DMS153 (cell line): ENCODE measurements around the gene BTNL3.
"Not testable (repeated sequence)": the region's sequence is repeated elsewhere in the genome, so short reads cannot be mapped to it uniquely, and the experiment has no call there.

Experiments
- DNase-seq: peaks from one replicate; lab custom pipeline; 2025; lab: John Stamatoyannopoulos, UW

Gene BTNL3, protein sequence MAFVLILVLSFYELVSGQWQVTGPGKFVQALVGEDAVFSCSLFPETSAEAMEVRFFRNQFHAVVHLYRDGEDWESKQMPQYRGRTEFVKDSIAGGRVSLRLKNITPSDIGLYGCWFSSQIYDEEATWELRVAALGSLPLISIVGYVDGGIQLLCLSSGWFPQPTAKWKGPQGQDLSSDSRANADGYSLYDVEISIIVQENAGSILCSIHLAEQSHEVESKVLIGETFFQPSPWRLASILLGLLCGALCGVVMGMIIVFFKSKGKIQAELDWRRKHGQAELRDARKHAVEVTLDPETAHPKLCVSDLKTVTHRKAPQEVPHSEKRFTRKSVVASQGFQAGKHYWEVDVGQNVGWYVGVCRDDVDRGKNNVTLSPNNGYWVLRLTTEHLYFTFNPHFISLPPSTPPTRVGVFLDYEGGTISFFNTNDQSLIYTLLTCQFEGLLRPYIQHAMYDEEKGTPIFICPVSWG

DNA sequence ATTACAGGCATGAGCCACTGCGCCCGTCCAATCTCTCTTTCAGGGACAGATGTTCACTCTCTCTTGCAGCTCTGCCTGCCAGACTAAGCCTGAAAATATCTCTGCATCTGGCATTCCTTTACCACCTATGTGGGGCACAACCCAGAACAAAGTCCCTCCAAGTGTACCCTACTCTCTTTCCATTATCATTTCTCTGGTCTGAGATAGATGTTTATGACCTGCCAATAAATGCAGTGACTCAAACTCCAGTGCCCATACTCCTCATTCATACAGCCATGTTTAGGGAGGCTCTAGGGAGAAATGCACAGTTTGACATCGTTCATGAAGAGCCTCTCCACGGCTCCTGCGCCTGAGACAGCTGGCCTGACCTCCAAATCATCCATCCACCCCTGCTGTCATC, at the start of gene BTNL3:
Gene BTNL3 (plus strand): TSS at position 255 of the 400 bp plus-strand sequence. CDS start 183 bp downstream, outside the sequence.
- no peak for DNase-seq

DNA sequence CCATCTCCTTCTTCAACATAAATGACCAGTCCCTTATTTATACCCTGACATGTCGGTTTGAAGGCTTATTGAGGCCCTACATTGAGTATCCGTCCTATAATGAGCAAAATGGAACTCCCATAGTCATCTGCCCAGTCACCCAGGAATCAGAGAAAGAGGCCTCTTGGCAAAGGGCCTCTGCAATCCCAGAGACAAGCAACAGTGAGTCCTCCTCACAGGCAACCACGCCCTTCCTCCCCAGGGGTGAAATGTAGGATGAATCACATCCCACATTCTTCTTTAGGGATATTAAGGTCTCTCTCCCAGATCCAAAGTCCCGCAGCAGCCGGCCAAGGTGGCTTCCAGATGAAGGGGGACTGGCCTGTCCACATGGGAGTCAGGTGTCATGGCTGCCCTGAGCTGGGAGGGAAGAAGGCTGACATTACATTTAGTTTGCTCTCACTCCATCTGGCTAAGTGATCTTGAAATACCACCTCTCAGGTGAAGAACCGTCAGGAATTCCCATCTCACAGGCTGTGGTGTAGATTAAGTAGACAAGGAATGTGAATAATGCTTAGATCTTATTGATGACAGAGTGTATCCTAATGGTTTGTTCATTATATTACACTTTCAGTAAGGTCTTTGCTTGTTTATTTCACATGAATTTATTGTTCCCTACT, 38.2 kb upstream of the BTNL3 start:
- no peak for DNase-seq

DNA sequence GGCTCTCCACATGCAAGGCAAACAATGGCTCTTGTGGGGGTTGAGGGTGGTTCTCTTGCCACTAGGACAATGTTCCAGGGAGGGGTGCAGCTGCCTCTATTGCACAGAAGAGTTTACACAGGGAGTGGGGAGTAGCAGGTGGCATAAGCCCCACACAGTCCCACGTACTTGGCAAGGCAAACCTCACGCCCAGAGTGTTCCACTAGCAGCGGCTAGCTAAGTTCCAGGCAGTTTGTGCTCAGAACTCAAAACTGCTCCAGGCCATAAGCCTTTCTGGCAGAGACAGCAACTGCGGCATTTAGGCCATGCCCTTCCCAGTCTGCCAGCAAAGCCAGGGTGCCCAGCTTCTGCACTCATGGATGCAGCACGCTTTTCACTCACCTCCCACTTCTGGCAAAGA, 29.0 kb upstream of the BTNL3 start:
- no peak for DNase-seq

DNA sequence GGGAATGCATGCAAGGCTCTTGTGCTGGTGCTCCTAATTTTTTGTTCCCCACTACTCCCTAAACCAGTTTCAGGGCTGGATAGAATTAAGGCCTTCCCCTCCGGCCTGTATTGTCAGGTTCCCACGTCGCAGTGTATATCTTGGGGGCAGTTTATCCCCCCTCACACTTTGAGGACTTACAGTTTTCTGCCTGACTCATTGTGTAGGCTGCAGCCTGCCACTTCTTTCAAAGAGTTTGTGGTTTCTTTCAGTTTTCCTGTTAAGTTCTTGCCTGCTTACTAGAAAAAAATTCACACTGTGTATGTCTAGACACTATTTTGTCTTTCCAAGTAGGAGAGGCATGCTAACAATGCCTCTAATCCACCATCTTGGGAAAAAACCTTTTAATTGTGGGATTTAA, 28.4 kb upstream of the BTNL3 start:
- no peak for DNase-seq

DNA sequence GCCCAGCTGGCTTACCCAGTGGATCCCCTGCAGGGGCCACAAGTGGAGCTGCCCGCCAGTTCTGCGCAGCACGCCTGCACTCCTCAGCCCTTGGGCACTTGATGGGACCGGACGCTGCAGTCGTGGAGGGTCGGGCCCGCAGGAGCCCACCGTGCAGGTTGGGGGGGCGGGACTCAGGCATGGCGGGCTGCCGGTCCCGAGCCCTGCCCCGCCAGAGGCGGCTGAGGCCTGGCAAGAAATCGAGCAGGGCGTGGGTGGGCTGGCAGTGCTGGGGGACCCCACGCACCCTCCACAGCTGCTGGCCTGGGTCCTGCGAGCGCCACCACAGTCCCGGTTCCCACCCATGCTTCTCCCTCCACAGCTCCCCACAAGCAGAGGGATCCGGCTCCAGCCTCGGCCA, 19.2 kb upstream of the BTNL3 start:
- no peak for DNase-seq

DNA sequence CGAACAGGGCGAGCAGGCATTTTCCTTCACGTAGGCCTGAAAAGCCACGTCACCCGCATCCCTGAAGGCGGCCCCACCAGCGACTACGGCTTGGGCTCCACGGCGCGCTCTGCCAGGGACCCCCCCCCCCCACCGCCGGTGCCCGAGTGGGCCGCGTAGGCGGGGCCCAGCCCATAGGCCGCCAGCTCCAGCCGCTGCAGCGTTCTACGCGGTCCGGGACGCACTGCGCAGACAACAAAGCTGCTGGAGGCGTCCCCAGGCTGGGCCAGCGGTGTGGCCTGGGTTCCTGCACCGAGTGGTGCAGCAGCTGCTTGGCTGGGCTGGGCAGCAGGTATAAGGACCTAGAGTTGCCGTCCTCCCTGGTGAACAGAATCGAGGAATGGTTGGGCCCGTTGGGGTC, 18.3 kb upstream of the BTNL3 start:
- DNase-seq: no peak

DNA sequence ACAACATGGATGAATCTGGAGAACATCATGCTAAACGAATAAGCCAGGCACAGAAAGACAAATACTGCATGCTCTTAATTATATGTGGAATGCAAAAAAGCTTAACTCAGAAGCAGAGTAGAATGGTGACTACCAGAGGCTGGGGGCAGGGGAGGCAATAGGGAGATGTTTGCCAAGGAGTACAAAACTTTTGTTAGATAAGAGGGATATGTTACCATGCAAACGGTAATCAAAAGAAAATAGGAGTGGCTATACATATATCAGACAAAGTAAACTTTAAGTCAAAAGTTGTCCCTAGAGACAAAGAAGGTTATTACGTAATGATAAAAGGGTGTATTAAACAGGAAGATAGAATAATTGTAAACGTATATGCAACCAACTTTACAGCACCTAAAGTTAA, 17.8 kb upstream of the BTNL3 start:
- no peak for DNase-seq

DNA sequence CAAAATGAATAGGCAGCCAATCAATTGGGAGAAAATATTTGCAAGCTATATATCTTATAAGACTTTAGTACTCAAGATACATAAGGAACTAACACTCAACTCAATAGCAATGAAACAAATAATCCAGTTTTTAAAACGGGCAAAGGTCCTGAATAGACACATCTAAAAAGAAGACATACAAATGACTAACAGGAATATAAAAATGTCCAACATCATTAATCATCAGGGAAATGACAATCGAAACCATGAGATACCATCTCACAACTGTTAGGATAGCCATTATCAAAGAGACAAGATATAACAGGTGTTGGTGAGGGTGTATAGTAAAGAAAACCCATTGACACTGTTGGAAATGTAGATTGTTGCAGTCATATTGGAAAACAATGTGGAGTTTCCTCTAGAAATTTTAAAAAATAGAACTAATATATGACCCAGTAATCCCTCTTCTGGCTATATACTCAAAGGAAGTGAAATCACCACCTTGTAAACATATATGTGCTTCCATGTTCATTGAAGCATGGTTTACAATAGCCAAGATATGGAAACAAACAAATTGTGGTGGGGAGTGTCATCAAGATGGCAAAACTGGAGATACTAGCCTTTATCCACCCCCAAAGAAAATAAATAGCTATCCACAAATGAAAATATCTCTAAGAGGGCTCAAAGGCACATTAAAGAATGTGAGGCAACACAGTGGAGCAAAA, 13.9 kb upstream of the BTNL3 start:
- DNase-seq: no peak

DNA sequence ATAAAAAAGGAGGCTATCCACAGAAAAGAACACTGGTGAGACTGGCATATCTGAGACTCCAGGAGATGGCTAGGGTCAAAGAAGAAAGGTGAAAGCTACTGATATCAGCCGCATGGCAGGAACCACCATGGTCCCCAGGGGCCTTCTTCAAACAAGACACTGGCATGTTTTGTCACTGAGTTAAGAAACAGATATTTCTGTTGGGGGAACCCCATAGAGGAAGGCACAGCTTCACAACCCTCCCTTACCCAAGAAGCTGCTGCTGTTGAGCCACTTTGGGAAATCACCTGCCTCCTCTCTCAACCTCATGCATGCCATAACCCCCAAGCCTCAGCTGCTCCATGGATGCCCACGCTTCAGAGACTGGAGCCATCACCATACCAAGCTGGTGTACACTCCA, 13.3 kb upstream of the BTNL3 start:
- DNase-seq: no peak

DNA sequence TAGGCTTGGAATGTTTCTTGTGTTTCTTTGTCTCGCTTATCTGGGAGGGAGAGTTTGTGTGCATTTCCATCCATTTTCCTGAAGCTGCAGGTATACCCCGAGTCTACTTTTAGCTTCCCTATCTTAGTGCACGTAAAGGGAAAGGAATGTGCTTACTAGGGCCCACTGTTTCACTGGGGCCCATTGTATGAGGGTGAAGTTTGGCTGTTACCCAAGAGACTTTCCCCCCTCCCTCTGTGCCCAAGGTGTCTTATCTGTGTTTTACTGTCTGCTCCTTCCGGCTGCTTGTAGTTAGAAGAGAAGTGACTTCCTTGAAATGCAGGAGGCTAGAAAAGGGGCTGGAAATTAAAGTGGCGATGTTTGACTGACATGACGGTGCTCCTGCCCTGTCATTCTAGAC, 12.1 kb upstream of the BTNL3 start:
- no peak for DNase-seq

DNA sequence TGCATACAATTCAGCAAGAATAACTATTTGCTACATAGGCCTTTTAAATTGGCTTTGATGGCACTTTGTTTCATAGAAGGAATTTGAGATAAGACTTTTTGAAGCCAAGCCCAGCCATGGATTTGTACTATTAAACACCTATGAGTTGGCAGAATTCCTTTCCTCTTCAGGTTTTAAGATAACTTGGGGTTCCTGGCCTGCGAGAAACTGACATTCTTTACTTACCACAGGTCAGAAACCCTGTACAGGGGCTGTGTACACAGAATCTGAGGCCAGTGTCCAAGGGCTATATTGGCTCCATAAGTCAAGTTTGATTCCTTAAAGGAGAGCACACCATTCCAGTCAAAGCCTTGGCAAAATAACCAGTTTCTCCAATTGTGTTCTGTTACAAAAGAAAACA, 10.8 kb upstream of the BTNL3 start:
- DNase-seq: no peak

DNA sequence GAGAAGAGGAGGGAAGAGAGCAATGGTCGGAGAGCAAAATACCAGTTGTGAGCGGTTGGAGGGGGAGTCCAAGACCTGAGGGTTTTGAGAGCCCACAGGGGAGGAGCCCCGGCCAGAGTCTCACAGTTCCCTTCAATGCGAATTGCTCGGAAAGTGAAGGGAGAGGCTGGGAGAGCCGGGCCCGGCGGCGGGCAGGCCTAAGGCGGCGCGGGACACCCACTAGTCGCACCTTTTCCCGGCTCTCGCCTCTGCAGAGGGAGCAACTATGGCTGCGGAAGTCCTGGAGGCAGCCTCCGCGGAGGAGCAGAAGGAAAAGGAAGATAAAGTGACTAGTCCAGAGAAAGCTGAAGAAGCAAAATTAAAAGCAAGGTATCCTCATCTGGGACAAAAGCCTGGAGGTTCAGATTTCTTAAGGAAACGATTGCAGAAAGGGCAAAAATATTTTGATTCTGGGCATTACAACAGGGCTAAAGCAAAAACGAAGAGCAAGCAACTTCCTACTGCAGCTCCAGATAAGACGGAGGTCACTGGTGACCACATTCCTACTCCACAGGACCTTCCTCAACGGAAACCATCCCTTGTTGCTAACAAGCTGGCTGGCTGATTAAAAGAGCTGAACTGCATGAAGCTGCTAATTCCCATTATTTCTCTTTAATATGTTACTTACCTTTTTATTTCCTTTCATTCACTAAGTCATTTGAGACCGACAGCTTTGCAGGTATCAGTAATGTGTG, 6.5 kb upstream of the BTNL3 start:
- DNase-seq: no peak

DNA sequence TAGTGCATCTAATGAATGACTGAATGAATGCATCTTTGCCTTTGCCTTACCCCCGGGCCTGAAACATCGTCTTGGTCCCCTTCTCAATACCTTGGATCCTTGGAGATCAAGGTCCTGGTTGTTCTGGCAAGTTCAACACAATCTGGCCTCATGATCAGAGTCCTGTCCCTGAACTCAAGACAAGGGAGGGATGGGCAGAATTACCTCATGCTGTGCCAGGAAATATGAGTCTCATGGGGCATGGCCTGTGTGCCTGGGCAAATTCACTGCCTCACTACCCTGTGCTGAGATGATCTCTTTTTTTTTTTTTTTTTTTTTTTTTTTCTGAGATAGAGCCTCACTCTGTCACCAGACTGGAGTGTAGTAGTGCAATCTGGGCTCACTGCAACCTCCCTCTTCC, 630 bp upstream of the BTNL3 start:
- DNase-seq: no peak

DNA sequence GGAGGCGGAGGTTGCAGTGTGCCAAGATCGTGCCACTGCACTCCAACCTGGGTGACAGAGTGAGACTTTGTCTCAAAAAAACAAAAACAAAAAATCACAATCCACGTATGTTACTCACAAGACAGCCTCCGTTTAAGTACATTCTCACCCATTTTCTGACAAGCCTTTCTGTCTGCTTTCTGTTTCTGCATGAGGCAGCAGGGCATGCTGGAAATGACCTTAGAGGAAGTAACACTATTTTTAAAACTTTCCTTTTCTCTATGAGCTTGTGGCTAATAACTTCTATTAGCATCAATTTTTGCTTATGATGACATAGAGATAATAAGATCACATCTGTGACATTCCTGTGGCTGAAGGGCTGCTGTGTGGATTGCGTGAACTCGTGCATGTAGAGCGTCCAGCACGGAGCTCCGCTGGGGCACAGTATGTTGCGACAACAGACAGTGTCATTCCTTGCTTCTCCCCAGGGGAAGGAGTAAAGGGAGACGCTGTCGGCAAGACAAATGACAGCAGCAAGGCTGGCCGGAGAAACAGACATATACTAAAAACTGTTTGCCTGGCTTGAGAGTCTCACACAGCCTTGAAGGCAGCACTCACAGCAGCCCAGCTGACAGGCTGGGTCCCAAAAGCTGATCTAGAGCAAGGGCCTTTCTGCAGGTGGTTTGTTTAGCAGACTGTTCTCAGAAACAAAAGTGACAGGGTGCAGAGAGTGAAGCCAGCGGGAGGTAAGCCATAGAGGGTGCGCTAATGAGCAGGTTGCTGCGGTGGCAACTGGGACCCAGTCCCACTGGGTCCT, 1.6 kb downstream of the BTNL3 start:
- DNase-seq: no peak

DNA sequence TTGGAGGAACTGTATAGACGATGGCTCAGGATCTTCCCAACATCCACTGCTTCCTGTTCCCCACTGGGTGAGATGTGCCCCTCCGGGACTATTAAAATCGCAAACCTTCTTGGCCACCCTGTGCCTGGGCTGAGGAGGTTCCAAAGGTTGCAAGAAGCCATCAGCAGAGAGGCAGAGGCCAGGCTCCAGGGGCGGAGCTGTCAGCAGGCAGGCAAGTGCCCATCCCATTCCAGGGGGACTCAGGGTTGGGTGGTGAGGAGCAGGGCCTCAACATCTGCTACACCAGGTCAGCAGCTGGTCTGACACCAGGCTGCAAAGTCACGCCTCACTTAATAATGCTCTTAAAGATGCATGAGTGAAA, 2.2 kb downstream of the BTNL3 start:
- DNase-seq: no peak

DNA sequence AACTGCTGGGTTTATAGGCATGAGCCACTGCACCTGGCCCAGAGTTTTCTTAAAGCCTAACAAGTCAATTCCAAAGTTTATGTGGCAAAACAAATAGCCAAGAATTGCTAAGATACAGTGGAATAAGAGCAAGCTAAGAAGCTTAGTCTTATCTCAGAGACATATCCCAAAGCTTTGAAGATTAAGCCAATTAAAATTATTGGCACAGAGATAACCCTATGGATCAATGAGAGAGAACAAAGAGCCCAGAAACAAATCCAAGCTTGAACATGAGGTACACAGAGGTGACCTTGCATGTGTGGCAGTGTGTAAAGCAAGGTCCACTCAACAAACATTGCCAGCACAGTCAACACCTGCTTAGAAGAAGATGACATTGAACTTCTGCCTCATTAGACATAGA, 13.3 kb downstream of the BTNL3 start:
- DNase-seq: no peak

DNA sequence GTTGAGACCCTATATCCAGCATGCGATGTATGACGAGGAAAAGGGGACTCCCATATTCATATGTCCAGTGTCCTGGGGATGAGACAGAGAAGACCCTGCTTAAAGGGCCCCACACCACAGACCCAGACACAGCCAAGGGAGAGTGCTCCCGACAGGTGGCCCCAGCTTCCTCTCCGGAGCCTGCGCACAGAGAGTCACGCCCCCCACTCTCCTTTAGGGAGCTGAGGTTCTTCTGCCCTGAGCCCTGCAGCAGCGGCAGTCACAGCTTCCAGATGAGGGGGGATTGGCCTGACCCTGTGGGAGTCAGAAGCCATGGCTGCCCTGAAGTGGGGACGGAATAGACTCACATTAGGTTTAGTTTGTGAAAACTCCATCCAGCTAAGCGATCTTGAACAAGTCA, 17.1 kb downstream of the BTNL3 start:
- DNase-seq: no peak

DNA sequence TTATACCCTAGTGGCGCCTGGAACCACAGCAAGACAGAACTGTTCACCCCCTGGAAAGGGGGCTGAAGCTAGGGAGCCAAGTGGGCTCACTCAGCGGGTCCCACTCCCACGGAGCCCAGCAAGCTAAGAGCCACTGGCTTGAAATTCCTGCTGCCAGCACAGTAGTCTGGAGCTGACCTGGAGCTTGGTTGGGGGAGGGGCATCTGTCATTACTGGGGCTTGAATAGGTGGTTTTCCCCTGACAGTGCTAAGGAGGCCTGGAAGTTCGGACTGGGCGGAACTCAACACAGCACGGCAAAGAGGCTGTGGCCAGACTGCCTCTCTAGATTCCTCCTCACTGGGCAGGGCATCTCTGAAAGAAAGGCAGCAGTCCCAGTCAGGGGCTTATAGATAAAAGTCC, 19.5 kb downstream of the BTNL3 start:
- DNase-seq: no peak

DNA sequence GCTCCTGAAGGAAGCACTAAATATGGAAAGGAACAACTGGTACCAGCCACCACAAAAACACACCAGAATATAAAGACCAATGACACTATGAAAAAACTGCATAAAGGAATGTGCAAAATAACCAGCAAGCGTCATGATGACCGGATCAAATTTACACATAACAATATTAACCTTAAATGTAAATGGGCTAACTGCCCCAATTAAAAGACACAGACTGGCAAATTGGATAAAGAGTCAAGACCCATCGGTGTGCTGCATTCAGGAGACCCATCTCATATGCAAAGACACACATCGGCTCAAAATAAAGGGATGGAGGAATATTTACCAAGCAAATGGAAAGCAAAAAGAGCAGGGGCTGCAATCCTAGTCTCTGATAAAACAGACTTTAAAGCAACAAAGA, 21.4 kb downstream of the BTNL3 start:
- DNase-seq: not testable (repeated sequence)

DNA sequence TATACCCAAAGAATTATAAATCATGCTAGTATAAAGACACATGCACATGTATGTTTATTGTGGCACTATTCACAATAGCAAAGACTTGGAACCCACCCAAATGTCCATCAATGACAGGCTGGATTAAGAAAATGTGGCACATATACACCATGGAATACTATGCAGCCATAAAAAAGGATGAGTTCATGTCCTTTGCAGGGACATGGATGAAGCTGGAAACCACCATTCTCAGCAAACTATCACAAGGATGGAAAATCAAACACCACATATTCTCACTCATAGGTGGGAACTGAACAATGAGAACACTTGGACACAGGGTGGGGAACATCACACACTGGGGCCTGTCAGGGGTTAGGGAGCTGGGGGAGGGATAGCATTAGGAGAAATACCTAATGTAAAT, 26.0 kb downstream of the BTNL3 start:
- DNase-seq: not testable (repeated sequence)

DNA sequence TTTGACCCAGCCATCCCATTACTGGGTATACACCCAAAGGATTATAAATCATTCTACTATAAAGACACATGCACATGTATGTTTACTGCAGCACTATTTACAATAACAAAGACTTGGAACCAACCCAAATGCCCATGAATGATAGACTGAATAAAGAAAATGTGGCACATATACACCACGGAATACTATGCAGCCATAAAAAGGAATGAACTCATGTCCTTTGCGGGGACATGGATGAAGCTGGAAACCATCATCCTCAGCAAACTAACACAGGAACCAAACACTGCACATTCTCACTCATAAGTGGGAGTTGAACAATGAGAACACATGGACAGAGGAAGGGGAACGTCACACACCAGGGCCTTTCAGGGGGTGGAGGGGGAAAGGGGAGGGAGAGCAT, 28.8 kb downstream of the BTNL3 start:
- DNase-seq: not testable (repeated sequence)

DNA sequence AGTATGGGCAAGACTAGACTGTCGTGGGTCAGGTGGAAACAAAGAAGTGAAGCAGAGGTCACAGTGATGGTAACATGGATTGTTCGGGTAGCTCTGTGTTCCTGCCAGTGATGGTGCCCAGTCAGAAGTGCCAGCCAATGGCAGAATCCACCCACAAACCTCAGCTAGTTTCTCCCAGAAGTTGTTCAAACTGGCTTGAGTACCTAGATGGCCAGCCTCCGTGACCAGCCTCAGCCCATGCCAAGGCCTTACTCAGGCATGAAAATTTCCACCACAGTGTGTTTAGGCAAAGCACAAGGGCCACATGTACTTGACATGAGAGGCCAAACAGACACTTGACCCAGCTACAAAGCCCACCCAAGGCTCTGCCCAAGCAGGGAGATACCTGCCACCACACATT, 32.0 kb downstream of the BTNL3 start:
- no peak for DNase-seq
